ENCODE data around the gene GPRC5D.

The GPRC5D gene

DNA sequence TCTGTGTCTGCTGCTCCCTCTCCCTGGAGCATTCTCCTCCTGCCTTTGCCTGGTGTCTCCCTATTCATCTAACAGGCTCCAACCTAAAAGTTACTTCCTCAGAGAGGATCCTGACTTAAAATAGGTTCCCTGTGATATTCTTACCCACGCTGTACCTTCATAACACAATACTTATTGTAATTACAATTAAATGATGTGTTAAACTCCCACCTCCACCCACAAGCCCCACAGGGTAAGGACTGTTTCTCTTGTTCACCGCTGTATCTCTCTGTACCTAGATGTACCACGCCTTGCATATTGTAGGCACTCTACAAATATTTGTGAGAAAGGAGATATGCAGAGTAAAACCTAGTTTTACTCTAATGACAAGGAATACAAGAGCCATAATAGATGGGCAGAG lies 43.1 kb upstream of the GPRC5D start:
- peaks cover 8% of the 10 kb centered on the region for H3K4me1 ChIP-seq (ENCODE audit: control insufficient read depth, insufficient read depth, low read length)
- H3K9me3 ChIP-seq (ENCODE audit: control insufficient read depth, low read length), result no peaks in the 10 kb centered on the region
- H3K27me3 ChIP-seq (ENCODE audit: control insufficient read depth, insufficient read depth, low read length, poor library complexity, severe bottlenecking), result no peaks in the 10 kb centered on the region
- no peak overlapping the region for H3K4me3 ChIP-seq (ENCODE audit: insufficient read depth, low read depth, low read length)
- H3K27ac ChIP-seq (ENCODE audit: insufficient read depth, low read depth, low read length, poor library complexity, severe bottlenecking), result no peak overlapping the region
- 90 to 94% methylated on average over 3 of the region's 3 CpGs for WGBS, 2 experiments
- no peaks in the 10 kb centered on the region for H3K36me3 ChIP-seq (ENCODE audit: control insufficient read depth, insufficient read depth, low read length)

DNA sequence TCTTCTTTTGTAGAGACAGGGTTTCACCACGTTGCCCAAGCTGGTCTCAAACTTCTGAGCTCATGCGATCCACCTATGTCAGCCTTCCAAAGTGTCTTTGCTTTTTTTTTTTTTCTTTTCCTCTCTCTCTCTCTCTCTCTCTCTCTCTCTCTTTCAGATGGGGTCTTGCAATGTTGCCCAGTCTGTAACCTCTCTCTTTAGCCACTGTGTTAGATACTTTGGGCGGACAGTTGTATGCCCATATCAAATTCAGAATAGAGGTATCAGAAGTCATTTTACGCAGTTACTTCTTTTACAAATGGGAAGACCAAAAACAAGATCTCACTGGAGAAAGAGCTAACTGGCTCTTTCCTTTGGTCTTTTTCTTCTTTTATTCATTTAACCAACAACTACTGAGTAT lies 41.4 kb upstream of the GPRC5D start:
- no peaks in the 10 kb centered on the region for H3K27me3 ChIP-seq (ENCODE audit: control insufficient read depth, insufficient read depth, low read length, poor library complexity, severe bottlenecking)
- no peak overlapping the region for H3K4me3 ChIP-seq (ENCODE audit: insufficient read depth, low read depth, low read length)
- no peak overlapping the region for H3K27ac ChIP-seq (ENCODE audit: insufficient read depth, low read depth, low read length, poor library complexity, severe bottlenecking)
- no peaks in the 10 kb centered on the region for H3K9me3 ChIP-seq (ENCODE audit: control insufficient read depth, low read length)
- WGBS, 2 experiments, result 89 to 91% methylated on average over 4 of the region's 4 CpGs
- H3K36me3 ChIP-seq (ENCODE audit: control insufficient read depth, insufficient read depth, low read length), result no peaks in the 10 kb centered on the region
- peaks cover 8% of the 10 kb centered on the region for H3K4me1 ChIP-seq (ENCODE audit: control insufficient read depth, insufficient read depth, low read length)

DNA sequence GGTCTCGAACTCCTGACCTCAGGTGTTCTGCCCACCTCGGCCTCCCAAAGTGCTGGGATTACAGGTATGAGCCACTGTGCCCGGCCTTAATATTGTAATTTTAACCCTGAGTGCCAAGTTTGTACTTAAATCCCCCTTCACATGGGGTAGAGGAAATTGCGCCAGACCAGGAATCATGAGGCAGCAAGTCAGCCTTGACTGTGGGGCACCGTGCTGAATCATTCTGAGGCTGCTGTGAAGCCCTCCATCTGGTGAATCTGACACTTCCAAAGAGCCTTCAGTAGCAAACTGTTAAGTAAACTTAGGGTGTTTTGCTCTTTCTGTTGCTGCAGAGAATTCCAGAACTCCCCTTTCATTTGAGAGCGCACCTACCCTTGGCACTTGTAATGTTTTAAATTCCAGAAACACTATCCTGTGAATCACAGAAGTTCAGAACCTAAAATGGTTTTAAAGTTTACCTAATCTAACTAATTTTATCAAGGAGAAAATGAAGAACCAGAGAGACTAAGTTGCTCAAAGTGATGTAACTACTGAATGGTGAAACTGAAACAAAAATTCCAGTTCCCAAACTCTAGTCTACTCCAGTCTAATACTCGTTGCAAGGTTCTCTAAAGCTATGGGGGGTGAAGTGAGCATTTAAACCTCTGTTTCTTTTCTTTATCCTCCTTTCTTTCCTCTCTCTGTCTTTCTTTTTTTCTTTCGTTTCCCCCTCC lies 40.6 kb upstream of the GPRC5D start:
- Histone ChIP-seq H3K36me3 (ENCODE audit: control insufficient read depth, insufficient read depth, low read length) (peaks cover 2% of the 10 kb centered on the region), H3K4me1 (ENCODE audit: control insufficient read depth, insufficient read depth, low read length) (peaks cover 8% of the 10 kb centered on the region), H3K27ac (ENCODE audit: insufficient read depth, low read depth, low read length, poor library complexity, severe bottlenecking) (no peak overlapping the region), H3K9me3 (ENCODE audit: control insufficient read depth, low read length) (no peaks in the 10 kb centered on the region), H3K27me3 (ENCODE audit: control insufficient read depth, insufficient read depth, low read length, poor library complexity, severe bottlenecking) (no peaks in the 10 kb centered on the region), H3K4me3 (ENCODE audit: insufficient read depth, low read depth, low read length) (no peak overlapping the region)
- 86 to 87% methylated on average over 8 of the region's 8 CpGs for WGBS, 2 experiments

DNA sequence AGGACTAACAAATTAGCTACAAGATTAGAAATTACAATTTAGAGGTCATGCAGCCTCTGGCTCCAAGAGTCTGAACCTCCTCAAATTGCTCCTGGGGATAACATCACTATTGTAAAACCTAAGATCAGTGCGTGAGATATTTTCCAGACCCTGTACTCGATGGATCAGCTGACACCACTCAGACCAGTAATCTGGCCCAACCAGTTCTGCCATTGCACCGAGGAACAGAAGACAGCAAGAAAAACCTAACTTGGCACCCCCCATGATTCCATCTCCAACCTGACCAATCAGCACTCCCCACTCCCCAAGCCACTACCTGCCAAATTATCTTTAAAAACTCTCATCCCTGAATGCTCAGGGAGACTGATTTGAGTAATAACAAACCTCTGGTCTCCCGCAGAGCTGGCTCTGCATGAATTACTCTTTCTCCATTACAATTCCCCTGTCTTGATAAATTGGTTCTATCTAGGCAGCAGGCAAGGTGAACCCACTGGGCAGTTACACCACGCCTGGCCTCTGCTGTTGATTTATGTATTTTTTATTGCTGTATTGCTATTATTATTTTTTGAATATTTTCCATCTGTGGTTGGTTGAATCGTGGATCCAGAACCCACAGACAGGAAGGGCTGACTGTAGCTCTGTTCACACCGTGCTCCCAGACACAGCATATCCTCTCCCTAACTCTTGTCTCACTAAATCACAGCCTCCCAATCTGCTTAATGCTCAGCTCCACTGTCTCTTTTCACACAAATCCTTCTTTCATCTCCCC lies 38.9 kb upstream of the GPRC5D start:
- Histone ChIP-seq H3K27ac (ENCODE audit: insufficient read depth, low read depth, low read length, poor library complexity, severe bottlenecking) (no peak overlapping the region), H3K4me1 (ENCODE audit: control insufficient read depth, insufficient read depth, low read length) (peaks cover 8% of the 10 kb centered on the region), H3K9me3 (ENCODE audit: control insufficient read depth, low read length) (no peaks in the 10 kb centered on the region), H3K27me3 (ENCODE audit: control insufficient read depth, insufficient read depth, low read length, poor library complexity, severe bottlenecking) (no peaks in the 10 kb centered on the region), H3K36me3 (ENCODE audit: control insufficient read depth, insufficient read depth, low read length) (peaks cover 16% of the 10 kb centered on the region), H3K4me3 (ENCODE audit: insufficient read depth, low read depth, low read length) (no peak overlapping the region)
- WGBS, 2 experiments, result 74 to 79% methylated on average over 6 to 7 of the region's 7 CpGs

DNA sequence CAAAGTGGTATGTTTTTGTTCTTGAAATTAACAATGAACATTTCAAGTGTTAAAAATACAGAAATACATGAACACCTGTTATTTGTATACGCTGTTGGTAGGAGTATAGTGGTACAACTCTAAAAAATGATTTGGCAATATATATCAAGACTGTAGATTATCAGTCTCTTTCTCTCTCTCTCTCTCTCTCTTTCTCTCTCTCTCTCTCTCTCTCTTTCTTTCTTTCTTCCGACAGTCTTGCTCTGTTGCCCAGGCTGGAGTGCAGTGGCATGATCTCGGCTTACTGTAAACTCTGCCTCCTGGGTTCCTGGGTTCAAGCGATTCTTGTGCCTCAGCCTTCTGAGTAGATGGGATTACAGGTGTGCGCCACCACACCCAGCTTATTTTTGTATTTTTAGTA lies 35.5 kb upstream of the GPRC5D start:
- H3K27ac ChIP-seq (ENCODE audit: insufficient read depth, low read depth, low read length, poor library complexity, severe bottlenecking), result no peak overlapping the region
- no peaks in the 10 kb centered on the region for H3K9me3 ChIP-seq (ENCODE audit: control insufficient read depth, low read length)
- H3K4me1 ChIP-seq (ENCODE audit: control insufficient read depth, insufficient read depth, low read length), result peaks cover 8% of the 10 kb centered on the region
- H3K4me3 ChIP-seq (ENCODE audit: insufficient read depth, low read depth, low read length), result no peak overlapping the region
- H3K27me3 ChIP-seq (ENCODE audit: control insufficient read depth, insufficient read depth, low read length, poor library complexity, severe bottlenecking), result no peaks in the 10 kb centered on the region
- WGBS, 2 experiments, result 65 to 73% methylated on average over 4 of the region's 5 CpGs
- peaks cover 18% of the 10 kb centered on the region for H3K36me3 ChIP-seq (ENCODE audit: control insufficient read depth, insufficient read depth, low read length)

DNA sequence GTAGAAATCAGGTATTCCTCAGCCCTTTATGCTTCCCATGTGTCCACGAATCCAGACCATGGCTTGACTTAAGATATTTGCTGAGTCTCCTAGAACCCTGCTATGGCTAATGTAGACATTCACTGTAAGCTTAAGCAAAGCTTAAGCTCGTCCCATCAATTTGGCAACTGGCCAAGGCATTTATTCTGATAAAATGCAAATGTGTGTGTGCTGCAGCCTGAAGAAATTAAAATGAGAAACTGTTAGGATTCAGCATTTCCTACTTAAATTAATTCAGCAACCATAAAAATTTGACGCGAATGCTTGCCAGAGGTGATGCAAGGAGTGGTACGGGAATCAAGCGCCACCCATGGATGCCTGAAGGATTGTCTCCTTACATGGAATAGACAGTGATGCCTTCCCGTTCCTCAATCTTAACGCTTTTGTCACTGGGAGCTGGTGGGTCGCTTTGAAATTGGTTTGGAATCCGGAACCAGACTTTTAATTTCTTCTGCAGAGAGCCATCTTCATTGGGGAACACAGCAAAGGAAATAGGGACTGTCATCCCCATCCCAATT lies 34.9 kb upstream of the GPRC5D start:
- WGBS, 2 experiments, result 95% methylated on average over 10 of the region's 10 CpGs
- Histone ChIP-seq H3K4me1 (ENCODE audit: control insufficient read depth, insufficient read depth, low read length) (peaks cover 8% of the 10 kb centered on the region), H3K36me3 (ENCODE audit: control insufficient read depth, insufficient read depth, low read length) (peaks cover 18% of the 10 kb centered on the region), H3K27me3 (ENCODE audit: control insufficient read depth, insufficient read depth, low read length, poor library complexity, severe bottlenecking) (no peaks in the 10 kb centered on the region), H3K27ac (ENCODE audit: insufficient read depth, low read depth, low read length, poor library complexity, severe bottlenecking) (no peak overlapping the region), H3K9me3 (ENCODE audit: control insufficient read depth, low read length) (no peaks in the 10 kb centered on the region), H3K4me3 (ENCODE audit: insufficient read depth, low read depth, low read length) (no peak overlapping the region)

DNA sequence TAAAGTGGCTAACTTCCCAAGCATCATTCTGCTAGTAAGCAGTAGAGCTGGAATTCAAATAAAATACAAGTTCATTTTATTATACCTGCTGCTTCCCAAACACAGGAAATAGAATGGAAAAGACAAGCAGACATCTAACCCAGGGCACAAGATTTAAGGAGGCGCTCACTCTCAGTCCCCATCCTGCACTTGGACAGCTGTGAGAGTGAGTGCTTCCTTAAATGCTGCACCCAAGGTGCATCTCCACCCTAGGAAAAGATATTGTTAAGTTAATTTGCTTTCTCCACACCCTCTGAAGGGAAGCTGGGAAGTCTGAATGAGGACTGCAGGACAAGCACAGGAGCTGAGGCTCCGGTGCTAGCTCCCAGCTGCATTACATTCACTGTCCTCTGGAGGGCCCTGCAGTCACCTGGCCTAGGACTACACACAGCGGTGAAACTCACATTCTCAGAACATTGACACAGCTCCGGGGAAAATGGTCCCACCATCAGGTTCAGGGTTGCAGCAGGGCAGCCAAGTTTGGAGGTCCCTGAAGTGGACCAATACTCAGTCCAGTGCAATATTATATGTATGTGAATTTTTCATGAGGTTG lies 33.9 kb upstream of the GPRC5D start:
- H3K9me3 ChIP-seq (ENCODE audit: control insufficient read depth, low read length), result no peaks in the 10 kb centered on the region
- peaks cover 18% of the 10 kb centered on the region for H3K36me3 ChIP-seq (ENCODE audit: control insufficient read depth, insufficient read depth, low read length)
- H3K4me3 ChIP-seq (ENCODE audit: insufficient read depth, low read depth, low read length), result no peak overlapping the region
- peaks cover 2% of the 10 kb centered on the region for H3K4me1 ChIP-seq (ENCODE audit: control insufficient read depth, insufficient read depth, low read length)
- 63 to 64% methylated on average over 4 of the region's 4 CpGs for WGBS, 2 experiments
- H3K27me3 ChIP-seq (ENCODE audit: control insufficient read depth, insufficient read depth, low read length, poor library complexity, severe bottlenecking), result no peaks in the 10 kb centered on the region
- no peak overlapping the region for H3K27ac ChIP-seq (ENCODE audit: insufficient read depth, low read depth, low read length, poor library complexity, severe bottlenecking)

DNA sequence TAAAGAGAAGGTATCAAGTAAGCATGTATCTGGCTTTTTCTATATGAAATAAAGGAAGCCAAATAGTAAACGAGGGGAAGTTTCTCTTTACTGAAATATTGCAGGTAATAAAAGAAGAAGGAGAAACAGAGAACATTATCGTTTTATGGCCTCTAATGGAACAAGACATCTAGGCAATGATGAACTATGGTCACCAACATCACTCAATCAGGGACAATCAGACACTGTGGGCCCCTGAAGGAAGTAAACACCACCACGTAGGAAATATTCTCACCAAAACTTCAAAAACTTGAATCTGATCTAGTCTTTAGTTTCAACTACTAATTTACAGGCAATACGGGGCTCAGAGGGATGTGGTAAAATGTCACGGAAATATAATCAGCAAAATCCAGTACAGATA lies 32.2 kb upstream of the GPRC5D start:
- 98 to 99% methylated on average over 5 of the region's 5 CpGs for WGBS, 2 experiments
- H3K27ac ChIP-seq (ENCODE audit: insufficient read depth, low read depth, low read length, poor library complexity, severe bottlenecking), result no peak overlapping the region
- H3K4me1 ChIP-seq (ENCODE audit: control insufficient read depth, insufficient read depth, low read length), result peaks cover 6% of the 10 kb centered on the region
- H3K27me3 ChIP-seq (ENCODE audit: control insufficient read depth, insufficient read depth, low read length, poor library complexity, severe bottlenecking), result no peaks in the 10 kb centered on the region
- H3K36me3 ChIP-seq (ENCODE audit: control insufficient read depth, insufficient read depth, low read length), result peaks cover 18% of the 10 kb centered on the region
- no peak overlapping the region for H3K4me3 ChIP-seq (ENCODE audit: insufficient read depth, low read depth, low read length)
- H3K9me3 ChIP-seq (ENCODE audit: control insufficient read depth, low read length), result no peaks in the 10 kb centered on the region

DNA sequence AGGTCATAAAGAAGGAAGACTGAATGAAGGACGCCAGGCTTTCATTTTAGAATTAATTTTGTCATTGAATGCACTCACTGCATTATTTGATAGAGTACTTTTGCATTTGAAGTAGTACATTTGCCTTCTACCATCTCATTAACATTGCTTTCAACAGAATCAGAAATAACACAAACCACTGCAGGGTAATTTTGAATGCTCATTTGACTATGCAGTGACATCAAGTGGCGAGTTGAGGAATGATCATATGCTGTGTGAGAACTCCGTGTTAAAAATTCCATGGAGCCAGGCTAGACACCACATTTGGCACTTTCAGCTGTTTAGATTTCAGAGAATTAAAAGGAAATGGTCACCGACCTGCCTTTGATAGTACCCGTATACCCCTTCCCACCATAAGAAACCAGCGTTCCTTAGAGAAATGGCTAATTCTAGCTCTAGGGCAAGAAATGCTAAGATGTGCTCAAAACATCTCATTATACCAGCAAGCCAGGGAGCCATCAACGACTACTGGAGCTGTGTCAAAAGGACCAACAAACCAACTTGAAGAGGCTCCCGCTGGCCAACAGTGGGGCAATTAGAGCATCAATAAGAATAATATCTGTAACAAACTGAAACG lies 31.6 kb upstream of the GPRC5D start:
- Histone ChIP-seq H3K27me3 (ENCODE audit: control insufficient read depth, insufficient read depth, low read length, poor library complexity, severe bottlenecking) (no peaks in the 10 kb centered on the region), H3K4me3 (ENCODE audit: insufficient read depth, low read depth, low read length) (no peak overlapping the region), H3K9me3 (ENCODE audit: control insufficient read depth, low read length) (no peaks in the 10 kb centered on the region), H3K4me1 (ENCODE audit: control insufficient read depth, insufficient read depth, low read length) (peaks cover 7% of the 10 kb centered on the region), H3K27ac (ENCODE audit: insufficient read depth, low read depth, low read length, poor library complexity, severe bottlenecking) (no peak overlapping the region), H3K36me3 (ENCODE audit: control insufficient read depth, insufficient read depth, low read length) (peaks cover 18% of the 10 kb centered on the region)
- 61 to 76% methylated on average over 7 to 9 of the region's 9 CpGs for WGBS, 2 experiments

DNA sequence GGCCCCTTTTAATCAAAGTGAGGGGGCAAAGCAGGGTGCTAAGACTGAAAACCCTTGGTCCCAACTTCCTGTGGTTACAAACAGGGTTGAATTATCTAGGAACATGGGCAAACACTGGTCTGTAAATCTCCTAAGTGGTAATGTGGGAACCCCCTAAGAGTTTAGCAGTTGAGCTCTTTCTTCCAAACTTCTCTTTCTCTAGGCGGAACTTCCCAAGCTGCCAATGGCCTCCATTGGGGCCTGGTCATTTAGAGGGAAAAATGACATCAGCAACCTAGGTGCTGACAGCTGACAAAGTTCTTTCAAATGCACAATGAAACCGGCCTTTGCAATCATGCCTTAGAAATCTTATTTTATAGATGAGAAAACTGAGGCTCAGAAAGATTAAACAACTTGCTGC lies 30.4 kb upstream of the GPRC5D start:
- no peak overlapping the region for H3K4me3 ChIP-seq (ENCODE audit: insufficient read depth, low read depth, low read length)
- H3K27me3 ChIP-seq (ENCODE audit: control insufficient read depth, insufficient read depth, low read length, poor library complexity, severe bottlenecking), result no peaks in the 10 kb centered on the region
- H3K4me1 ChIP-seq (ENCODE audit: control insufficient read depth, insufficient read depth, low read length), result peaks cover 7% of the 10 kb centered on the region
- no peak overlapping the region for H3K27ac ChIP-seq (ENCODE audit: insufficient read depth, low read depth, low read length, poor library complexity, severe bottlenecking)
- H3K9me3 ChIP-seq (ENCODE audit: control insufficient read depth, low read length), result no peaks in the 10 kb centered on the region
- peaks cover 13% of the 10 kb centered on the region for H3K36me3 ChIP-seq (ENCODE audit: control insufficient read depth, insufficient read depth, low read length)
- WGBS, 2 experiments, result 90 to 93% methylated on average over 2 of the region's 2 CpGs

All from ectodermal cell (in vitro differentiated cells).